K562 treated with DMSO at 1 percent for 4 hours (cell line): ENCODE results near the gene PDIA2. TPM values are rescaled to one million over a fixed set of nuclear protein-coding genes. Genes with fewer than 3 reads are reported as not detected.

ENCODE experiments used
- total RNA-seq: library from RNA; unstranded; fragments of 300-600 nt; gene quantifications from 2 replicates; pipeline ENCODE4 v1.2.3, GENCODE V29; 2022; ENCODE audit not compliant: insufficient read depth

The PDIA2 gene
- total RNA-seq = not detected in 2 replicates

GRCh38 chr16:283033-283805 is at the start of gene PDIA2:
Gene PDIA2, plus strand, starts transcription at chr16:283164. Its CDS starts 6 bp downstream, at chr16:283170.

GRCh38 chr16:234468-235305 is 48.3 kb upstream of the PDIA2 start, which contains the start of gene FAM234A:
Gene FAM234A, plus strand, starts transcription at chr16:234821. Its CDS starts 19,593 bp downstream, at chr16:254414.

GRCh38 chr16:275786-276232 is 7.2 kb upstream of the PDIA2 start, which contains the start of gene RGS11:
Gene RGS11, minus strand, starts transcription at chr16:275944. Its CDS starts 33 bp downstream, at chr16:275911.

GRCh38 chr16:280552-280951 is 2.4 kb upstream of the PDIA2 start, which contains the start of gene ARHGDIG:
Gene ARHGDIG, plus strand, starts transcription at chr16:280591. Its CDS starts 90 bp downstream, at chr16:280681.

Other genes starting within 250 kb of the PDIA2 start
- gene POLR3K, start 229.6 kb upstream of the PDIA2 start, total RNA-seq = 32.7 and 37.3 TPM in 2 replicates
- 58.5 and 73.6 TPM in 2 replicates for gene SNRNP25, start 229.3 kb upstream of the PDIA2 start, total RNA-seq
- 5.6 and 7.5 TPM in 2 replicates for gene RHBDF1, start 210.5 kb upstream of the PDIA2 start, total RNA-seq
- 118 and 129 TPM in 2 replicates for gene MPG, start 204.9 kb upstream of the PDIA2 start, total RNA-seq
- gene NPRL3, start 144.5 kb upstream of the PDIA2 start, total RNA-seq = 43.9 and 58.2 TPM in 2 replicates
- 123 and 148 TPM in 2 replicates for gene HBZ, start 130.5 kb upstream of the PDIA2 start, total RNA-seq
- not detected in 2 replicates for gene HBM, start 117.2 kb upstream of the PDIA2 start, total RNA-seq
- gene HBA2, start 110.3 kb upstream of the PDIA2 start, total RNA-seq = 142 and 148 TPM in 2 replicates
- 686 and 796 TPM in 2 replicates for gene HBA1, start 106.5 kb upstream of the PDIA2 start, total RNA-seq
- gene HBQ1, start 102.7 kb upstream of the PDIA2 start, total RNA-seq = 73.8 and 75.2 TPM in 2 replicates
- 28.5 and 37.4 TPM in 2 replicates for gene LUC7L, start 53.7 kb upstream of the PDIA2 start, total RNA-seq
- 74.0 and 87.1 TPM in 2 replicates for gene FAM234A, start 48.3 kb upstream of the PDIA2 start, total RNA-seq
- gene RGS11, start 7.2 kb upstream of the PDIA2 start, total RNA-seq = not detected in 2 replicates
- not detected in 2 replicates for gene ARHGDIG, start 2.6 kb upstream of the PDIA2 start, total RNA-seq
- gene AXIN1, start 69.6 kb downstream of the PDIA2 start, total RNA-seq = 34.9 and 37.3 TPM in 2 replicates
- gene MRPL28, start 87.4 kb downstream of the PDIA2 start, total RNA-seq = 104 and 108 TPM in 2 replicates
- 102 and 116 TPM in 2 replicates for gene PGAP6, start 98.8 kb downstream of the PDIA2 start, total RNA-seq
- gene NME4, start 114.0 kb downstream of the PDIA2 start, total RNA-seq = 226 and 252 TPM in 2 replicates
- 33.8 and 38.1 TPM in 2 replicates for gene DECR2, start 118.7 kb downstream of the PDIA2 start, total RNA-seq
- 10.8 and 10.9 TPM in 2 replicates for gene RAB11FIP3, start 142.5 kb downstream of the PDIA2 start, total RNA-seq
- gene CAPN15, start 244.5 kb downstream of the PDIA2 start, total RNA-seq = 55.1 and 67.7 TPM in 2 replicates